NCI-H187 treated with DMSO at 0.1 percent for 48 hours (cell line): Measurements from ENCODE around the gene HDAC4.
"Not testable (repeated sequence)": the region's sequence is repeated elsewhere in the genome, so short reads cannot be mapped to it uniquely, and the experiment has no call there.

ENCODE experiments used
- DNase-seq: peaks from one replicate; lab custom pipeline; 2025; lab: John Stamatoyannopoulos, UW

Gene HDAC4

DNA sequence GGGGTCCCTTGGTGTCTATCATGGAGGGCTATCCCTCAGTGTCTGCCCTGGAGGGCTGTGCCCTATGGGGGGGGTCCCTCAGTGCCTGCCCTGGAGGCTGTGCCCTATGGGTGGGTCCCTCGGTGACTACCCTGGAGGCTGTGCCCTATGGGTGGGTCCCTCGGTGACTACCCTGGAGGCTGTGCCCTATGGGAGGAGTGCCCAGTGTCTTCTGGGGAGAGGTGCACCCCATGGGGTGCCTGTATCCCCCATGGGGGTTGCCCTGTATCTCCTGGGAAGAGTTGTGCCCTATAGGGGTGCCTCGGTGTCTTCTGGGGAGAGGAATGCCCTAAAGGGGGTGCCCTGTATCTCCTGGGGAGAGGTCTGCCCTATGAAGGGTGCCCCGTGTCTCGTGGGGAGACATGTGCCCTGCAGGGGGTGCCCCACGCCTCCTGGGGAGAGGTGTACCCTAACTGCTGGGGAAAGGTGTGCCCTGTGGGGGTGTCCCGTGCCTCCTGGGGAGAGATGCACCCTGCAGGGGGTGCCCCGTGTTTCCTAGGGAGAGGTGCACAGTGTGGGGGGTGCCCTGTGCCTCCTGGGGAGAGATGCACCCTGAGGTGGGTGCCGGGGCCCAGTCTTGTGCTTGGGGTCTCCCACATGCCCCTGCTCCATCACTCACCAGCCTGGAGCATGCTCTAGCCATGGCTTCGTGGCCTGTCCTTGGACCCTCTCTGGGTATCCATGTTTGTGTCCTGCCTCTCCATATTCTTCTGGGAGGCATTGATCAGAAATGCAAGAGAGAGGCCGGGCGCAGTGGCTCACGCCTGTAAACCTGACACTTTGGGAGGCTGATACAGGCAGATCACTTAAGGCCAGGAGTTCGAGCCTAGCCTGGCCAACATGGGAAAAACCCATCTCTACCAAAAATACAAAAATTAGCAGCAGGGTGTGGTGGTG is 215.6 kb downstream of the HDAC4 start:
- no peak for DNase-seq

DNA sequence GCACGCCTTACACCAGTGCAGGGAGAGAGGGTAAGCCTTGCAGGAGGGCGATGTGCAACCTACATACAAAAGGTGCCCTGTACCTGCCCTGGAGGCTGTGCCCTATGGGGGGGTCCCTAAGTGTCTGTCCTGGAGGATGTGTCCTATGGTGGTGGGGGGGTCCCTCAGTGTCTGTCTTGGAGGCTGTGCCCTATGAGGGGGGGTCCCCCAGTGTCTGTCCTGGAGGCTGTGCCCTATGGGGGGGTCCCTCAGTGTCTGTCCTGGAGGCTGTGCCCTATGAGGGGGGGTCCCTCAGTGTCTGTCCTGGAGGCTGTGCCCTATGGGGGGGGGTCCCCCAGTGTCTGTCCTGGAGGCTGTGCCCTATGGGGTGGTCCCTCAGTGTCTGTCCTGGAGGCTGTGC is 216.6 kb downstream of the HDAC4 start:
- DNase-seq = no peak

DNA sequence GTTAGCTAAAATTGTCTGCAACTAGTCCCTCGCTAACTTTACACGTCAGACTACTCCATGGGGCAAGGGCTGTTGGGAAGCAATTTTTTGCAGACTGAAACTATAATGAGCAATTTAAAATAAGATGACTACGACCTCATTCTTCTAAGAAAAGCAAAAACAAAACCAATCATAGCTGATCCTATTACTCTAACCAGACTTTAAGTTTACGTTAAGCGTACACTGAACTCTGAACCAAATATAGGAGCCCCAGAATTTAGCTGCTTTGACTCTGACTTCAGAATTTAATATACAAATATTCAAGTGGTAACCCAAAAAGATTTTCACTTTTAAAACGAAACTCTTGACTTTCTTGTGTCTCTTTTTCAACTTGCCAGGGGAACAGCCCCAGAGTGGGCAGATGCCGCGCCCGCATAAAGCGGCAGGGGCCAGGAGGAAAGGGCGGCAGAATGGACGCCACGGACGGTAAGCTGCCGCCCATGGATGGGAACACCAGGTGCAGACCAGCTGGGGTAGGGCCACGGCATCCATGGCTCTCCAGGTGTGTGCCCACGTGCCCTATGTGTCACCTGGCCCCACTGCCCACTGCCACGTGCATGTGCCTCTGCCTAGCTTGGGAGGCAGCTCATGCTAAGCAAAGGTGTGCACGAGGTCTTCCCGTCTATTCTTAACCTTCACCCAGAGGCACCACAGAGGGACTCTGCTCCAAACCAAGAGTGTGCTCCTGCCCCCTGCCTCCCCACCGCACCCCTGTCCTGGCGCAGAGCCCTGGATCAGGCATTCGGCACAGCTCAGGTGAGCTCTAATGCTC is 217.6 kb downstream of the HDAC4 start:
- DNase-seq = no peak

DNA sequence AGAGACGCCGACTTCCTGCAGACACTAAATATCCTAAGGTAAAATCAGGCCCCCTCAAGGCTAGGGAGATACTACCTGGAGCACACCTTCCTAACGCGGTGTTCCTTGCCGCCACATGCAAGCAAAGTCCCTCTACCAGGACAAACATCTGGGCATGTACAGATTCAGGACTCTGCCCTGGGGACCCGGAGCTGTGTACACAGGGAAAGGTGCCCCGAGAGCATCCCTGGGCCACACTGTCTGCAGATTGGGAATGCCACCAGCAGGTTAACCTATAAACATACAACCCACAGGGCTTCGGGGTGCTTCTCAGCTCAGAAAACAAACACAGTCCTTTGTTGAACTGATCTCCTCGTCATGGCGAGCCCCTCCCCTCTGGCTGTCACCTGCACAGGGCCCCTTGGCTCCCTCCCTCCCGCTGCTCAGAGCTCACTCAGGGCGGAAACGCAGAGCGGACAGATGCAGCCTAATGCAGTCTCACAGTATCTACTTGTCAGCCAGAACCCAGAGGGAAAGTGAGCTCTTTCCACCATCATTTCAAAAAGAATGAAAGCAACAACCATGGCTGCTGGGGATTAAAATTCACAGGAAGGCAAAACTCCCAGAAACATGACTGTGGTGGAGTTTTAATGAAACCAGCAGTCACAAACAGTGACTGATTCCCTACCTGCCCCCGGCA is 218.8 kb downstream of the HDAC4 start:
- peak; percentile 70 for DNase-seq

DNA sequence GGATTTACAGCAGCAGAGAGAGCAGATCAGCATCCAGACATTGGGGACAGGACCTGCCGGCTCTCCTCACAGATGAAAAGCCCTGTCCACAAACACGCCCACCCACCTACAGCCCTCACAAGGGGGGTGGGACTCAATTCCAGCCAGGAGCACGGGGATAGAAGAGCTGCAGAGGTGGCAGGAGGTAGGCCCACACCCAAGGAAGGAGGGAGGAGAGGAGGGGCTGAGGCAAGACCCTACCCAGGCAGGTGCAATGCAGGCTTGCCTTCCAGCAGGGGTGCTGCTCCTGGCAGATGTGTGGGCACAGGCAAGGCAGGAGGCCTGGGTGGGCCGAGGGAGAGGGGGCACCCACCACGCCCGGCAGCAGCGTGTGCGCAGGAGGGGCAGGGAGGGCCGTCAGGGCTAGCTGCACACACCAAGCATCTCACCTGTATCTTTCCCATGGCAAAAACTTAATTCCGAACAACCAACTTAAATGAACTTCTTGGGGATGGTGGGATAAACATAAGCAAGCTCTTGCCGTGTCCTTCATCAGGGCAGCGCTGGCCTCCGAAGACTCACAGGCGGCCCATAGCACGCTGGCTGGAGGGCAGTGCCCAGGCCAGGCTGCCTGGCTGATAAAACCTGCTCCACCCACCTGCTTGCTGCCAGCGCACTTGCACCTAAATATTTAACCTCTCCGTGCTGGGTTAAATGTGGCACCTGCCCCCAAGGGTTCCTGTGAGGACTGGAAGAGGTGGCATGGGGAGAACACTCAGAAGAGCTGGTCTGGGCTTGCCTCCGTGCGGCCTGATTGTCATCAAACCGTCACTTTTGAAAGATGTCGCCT is 219.5 kb downstream of the HDAC4 start:
- no peak for DNase-seq

DNA sequence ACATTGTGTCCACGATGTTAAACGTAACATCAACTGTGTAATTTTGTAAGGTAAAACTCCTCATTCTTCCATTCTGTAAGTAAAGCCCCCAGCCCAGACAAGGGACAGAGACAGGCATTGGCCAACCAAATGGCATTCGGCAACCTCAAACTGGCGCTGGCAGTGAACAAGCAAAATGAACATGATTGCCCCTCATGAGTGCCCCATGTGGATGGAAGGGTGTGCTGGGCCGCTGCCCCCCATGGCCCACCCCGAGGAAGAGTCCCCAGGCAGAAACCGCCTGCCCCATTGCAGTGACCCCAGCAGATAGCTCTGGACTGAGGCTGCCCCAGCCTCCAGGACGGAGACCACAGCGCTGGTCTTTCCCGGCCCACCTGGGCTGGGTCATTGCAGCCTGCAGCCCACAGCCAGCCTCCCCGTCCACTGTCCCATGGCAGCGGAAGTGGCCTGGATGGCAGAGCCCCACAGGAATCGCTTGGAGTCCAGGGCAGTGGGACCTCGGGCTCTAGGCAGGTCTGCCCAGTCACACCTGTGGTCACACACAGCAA is 220.2 kb downstream of the HDAC4 start:
- no peak for DNase-seq

DNA sequence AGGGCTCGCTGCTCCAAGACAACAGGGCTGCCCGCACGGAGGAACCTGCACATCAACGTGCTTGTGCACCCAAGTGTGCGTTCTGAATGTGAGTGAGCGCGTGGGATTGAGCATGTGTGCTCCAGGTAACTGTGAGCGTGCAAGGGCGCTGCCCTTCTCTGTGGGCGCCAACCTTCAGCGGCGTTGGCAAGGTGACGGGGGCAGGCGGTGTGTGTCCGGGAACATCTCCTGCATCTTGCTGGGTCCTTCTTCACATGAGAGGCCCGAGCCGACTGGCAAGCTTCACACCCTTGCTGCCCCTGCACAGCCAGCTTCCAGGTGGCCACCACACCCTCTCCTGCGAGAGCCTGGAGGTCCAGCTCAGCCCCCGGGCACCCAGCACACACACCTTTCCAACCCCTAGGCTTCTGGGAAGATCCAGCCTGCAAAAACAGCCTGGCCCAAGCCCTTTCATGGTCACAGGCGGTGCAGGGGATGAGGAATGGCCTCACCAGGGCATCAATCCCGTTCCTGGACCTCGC is 220.9 kb downstream of the HDAC4 start:
- DNase-seq = no peak

DNA sequence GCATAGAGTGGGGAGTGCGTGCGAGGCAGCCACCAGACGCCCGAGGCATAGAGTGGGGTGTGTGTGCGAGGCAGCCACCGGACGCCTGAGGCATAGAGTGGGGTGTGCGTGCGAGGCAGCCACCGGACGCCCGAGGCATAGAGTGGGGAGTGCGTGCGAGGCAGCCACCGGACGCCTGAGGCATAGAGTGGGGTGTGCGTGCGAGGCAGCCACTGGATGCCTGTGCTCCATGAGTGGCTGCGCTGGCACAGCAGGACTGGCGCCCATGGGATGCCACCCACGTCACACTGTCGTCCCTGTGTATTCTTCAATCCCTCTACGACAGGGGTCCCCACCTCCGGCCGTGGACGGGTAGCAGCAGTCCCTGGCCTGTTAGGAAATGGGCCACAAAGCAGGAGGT is 221.9 kb downstream of the HDAC4 start:
- no peak for DNase-seq

DNA sequence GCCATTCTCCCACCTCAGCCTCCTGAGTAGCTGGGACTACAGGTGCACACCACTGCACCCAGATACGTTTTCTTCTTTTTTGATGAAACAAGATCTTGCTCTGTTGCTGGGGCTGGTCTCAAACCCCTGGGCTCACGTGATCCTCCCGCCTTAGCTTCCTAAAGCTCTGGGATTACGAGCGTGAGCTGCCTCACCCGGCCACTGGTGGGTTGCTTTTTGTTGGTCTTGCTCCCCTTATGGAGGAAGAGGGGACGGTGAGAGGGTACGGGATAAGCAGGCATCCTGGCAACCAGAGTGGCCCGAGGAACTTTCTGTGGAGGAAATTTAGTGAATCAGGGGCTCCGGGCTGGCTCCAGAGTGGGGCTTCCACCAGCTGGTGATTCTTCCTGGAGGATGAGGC is 222.3 kb downstream of the HDAC4 start:
- no peak for DNase-seq

DNA sequence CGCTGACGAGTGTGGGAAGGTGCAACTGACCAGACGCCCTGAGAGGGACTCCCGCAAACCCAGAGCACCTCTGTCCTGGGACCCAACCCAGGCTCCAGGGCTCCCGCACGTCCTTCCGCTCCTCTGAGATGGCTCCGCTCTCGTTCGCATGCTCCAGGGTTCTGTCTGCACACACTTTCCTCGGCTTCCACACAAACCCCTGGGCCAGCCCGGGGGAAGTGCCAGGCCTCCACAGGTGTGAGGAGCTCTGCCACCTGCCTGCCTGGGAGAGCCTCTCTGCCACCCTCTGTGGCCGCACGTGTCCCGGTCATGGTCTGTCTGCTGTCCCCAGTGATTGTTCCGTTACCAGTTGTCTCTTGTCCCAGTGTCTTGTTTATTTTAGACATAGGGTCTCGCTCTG is 222.9 kb downstream of the HDAC4 start:
- no peak for DNase-seq

DNA sequence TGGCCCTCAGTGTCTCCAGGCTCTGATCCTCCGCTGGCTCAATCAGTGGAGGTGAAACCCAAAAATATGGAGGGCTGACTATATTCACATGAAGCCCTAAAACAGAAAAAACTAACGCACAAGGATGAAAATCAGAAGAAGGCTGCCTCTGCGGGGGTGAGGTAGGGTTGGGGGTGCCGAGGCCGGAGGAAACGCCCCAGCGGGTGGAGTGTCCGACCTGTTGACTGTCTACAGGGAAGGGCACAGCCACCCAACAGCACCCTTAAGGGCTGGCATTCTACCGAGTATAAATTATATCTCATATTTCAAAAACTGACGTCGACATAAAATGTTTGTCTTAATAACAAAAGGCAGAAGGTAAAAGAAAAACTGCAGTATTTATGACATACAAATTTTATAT is 223.5 kb downstream of the HDAC4 start:
- DNase-seq = no peak

DNA sequence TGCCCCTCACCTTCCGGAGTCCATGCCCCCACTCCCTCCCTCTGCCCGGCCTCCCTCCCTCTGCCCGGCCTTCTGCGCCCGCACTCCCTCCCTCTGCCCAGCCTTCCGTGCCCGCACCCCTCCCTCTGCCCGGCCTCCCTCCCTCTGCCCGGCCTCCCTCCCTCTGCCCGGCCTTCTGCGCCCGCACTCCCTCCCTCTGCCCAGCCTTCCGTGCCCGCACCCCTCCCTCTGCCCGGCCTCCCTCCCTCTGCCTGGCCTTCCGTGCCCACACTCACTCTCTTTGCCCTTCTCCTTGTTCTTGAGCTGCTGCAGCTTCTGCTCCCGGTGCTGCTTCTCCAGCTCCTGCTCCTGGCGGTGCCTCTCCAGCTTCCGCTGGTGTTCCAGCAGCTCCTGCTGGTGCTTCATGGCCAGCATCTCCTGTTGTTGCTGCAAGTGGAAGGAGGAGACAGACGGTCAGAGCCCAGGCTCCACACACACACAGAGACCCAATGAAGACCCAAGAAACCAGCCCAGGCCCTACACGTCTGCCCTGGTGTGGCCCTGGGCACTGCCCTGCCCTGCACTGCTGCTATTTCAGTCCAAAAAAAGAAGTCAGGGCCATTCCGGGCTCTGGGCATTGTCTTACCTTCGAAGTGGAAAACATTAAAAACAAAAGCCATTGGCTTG is 224.5 kb downstream of the HDAC4 start:
- DNase-seq = not testable (repeated sequence)

DNA sequence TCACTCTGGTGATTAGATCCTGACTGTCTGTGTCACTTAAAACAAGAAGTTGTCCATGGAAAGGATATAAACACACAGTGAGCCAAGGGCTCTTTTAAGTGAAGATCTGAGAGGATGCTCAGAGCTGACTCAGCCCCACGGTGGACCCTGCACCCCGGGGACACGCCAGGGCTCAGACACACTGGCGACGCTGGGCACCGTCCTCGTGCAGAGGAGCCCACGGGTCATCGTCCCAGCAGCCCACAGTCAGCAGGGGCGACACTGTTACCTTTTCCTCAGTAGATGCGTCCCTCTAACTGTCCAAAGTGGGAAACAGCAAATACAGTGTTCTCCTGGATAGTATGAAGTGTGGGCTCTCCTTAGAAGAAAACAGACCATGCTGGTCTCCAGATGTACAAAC is 225.6 kb downstream of the HDAC4 start:
- no peak for DNase-seq

DNA sequence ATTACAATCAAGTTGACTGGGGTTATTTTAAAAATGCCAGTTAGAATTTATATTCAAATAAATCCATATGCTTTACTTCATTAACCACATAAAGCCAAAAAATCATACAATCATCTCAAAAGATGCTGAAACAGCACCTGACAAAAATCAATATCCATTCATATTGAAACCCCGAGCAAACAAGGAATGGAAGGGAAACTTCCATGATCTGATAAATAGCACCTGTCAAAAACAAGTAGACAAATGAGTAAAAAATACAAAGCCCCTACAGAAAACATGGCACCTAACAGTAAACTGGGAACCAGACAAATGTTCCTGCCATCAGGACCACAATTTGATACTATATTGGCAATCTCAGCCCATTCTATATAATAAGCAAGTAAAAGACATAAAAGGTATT is 227.5 kb downstream of the HDAC4 start:
- DNase-seq = no peak

DNA sequence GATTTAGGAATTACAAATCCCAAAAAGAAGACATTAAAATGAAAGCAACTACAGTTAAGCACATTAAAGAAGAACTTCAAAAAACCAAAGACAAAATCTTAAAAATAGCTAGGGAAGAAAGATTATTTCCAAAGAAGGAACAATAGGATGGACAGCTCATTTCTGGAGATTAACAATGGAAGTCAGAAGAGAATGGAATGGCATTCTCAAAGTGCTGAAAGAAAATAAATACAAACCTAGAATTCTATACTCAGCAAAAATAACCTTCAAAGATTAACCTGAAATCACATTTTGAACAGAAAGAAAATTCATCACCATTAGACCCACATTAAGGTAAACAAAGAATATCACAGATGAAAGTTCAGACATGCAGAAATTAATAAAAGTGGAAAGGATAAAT is 229.2 kb downstream of the HDAC4 start:
- no peak for DNase-seq

DNA sequence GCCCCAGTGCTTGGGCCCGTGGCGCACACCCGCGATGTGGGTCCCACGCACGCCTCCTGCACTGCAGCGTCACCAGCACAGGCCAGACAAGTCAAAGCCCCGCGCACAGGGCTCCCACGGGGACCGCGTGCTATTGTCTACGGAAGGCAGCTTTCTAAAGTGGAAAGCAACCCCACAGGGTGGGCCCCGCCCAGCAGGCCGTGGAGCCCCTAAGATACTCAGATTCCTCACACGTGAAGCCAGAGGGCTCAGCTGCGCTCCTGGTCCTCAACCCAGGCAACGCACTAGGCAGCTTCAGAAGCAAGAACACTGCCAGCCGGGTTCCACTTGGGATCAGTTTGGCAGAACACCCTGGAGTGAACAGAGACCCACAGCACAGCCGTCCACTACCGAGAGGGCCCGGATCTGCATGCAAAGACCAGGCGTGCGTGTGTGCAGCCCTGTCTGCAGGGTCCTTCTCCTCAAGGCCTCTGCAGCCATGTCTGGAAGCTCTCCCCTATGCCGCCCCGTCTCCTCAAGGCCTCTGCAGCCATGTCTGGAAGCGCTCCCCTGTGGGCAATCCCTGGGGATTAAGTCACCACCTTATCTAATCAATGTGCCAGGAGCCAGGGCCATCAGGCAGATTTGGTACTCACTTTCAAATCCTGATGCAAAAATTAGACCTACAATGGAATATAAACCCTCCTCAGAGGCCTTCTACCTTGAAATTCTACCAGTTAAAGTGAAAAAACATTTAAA is 231.3 kb downstream of the HDAC4 start:
- no peak for DNase-seq

DNA sequence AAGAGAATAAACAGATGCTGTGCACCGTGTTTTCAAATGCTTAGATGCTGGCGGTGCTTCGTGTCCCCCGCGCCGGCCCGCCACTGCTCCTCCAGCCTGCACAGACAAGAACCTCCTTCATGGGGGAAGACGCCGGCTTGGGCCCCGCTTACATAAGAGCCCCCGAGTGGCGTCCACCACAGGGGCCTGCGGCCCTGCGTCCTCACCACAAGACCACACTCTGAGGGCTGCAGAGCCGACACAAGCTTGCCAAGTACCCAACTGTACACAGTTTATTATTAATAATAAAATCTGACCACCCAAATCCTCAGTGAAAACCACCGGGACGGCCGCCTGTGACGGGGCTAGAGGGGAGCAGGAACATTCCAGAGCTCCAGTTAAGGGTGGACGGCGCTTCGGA is 232.2 kb downstream of the HDAC4 start:
- DNase-seq = no peak

DNA sequence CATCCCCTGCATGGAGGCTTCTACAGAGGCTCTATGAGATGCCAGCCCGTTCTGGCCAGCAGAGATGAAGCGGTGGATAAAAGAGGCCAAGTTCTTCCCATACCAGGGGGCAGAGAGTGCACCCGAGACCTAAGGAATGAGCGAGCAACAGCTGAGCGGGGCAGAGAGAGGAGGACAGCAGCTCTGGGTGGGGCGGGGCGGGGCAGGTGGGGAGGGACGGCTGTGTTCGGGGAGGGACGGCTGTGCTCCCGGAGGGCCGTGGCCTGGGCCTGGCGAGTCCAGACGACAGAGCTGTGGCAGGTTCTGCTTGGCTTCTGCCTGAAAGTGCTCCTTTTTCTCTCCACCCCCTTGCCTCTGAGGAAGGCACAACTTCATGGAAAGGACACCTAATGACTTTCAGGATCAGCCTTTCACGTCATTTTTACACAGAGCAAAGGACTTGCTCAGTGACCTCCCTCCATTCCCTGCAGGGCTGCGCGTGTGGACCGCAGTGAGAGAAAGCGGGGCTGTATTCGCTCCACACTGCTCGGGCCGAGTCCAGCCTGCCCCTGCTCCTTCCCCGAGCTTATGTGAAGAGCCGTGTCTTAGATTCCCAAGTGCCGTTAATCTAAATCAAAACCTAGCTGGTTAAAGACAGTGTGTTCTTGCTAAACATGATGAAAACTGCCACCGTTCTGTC is 232.9 kb downstream of the HDAC4 start:
- DNase-seq = no peak

DNA sequence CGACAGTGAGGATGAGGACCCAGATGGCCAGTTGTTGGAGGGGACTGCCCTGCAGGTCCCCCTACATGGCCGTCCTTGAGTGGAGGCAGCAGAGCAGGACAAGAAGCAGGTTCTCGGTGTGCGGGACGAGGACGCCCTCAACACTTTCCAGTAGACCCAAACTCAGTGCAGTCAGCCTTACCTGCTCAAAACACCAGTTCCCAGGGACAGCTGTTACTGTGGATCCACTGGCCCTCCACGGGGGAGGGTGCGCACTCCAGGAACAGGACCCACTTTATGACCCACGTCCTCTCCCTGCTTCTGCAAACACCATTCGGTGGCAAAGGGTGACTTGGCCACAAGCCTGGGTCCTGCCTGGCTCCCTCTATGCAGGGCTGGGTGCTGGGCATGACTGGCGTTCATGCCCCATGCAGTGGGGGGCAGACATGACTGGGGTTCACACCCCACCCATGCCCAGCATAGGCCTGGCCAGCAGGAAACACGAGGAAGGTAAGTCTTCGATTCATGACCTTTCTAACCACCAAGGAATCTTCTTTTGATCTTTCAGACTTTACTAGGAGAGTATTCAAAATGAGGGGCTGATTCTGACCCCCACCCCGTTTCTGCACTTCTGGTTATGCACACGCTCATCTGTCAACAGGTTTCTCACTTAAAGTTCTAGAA is 233.7 kb downstream of the HDAC4 start:
- no peak for DNase-seq
